Measurements from ENCODE around the gene GOLGA1.

Gene GOLGA1

DNA sequence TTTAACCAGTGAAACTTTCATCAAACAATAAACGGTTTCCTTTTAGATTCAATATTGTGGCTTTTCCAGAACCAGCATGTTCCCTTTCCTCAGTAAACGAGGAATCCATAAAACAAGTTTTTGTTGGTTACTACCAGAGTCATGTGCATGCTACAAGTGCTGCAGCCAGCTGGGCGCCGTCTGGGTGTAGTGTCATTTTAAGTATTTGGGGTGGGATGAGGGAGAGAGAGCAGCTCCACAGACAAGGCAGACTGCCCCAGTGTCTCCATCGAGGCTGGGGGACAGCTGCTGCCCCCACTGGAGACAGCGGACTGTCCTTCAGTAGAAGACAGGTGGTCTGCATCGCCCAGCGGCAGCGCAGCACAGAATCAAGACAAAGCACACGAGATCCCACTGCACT is 61.7 kb downstream of the GOLGA1 start:
- H3K27ac Mint-ChIP-seq = peak overlapping the region; percentile 63
- H3K4me3 Mint-ChIP-seq = no peak overlapping the region
- no peak for ATAC-seq
- peaks cover 93% of the 10 kb centered on the region for H3K36me3 Mint-ChIP-seq
- peaks cover 24% of the 10 kb centered on the region for H3K4me1 Mint-ChIP-seq
- H3K9me3 Mint-ChIP-seq = no peaks in the 10 kb centered on the region
- DNase-seq (ENCODE audit: low spot score in 2 of 2) = no peak

DNA sequence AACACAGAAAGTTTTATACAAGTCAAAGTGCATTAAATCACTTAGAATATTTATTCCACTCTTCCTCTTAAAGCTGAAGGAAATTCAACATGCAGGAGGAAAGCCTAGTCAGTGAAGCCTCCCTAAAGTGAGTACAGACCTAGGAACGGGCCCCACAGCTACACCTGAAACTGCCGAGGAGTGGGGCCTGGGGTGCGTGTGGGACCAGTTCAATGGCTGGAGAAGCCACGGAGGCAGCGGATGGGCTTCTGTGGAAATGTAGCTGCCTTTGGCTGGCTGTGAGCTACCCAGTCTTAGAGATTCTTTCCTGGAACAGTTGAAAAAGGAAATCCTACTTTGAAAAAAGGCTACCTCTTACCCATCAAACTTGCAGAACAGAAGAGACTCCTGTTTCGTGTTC is 62.4 kb downstream of the GOLGA1 start:
- Mint-ChIP-seq H3K36me3 (peaks cover 93% of the 10 kb centered on the region), H3K27ac (peak overlapping the region; percentile 63), H3K4me3 (no peak overlapping the region), H3K4me1 (peaks cover 31% of the 10 kb centered on the region), H3K9me3 (no peaks in the 10 kb centered on the region)
- DNase-seq (ENCODE audit: low spot score in 2 of 2) (no peak), ATAC-seq (no peak)

DNA sequence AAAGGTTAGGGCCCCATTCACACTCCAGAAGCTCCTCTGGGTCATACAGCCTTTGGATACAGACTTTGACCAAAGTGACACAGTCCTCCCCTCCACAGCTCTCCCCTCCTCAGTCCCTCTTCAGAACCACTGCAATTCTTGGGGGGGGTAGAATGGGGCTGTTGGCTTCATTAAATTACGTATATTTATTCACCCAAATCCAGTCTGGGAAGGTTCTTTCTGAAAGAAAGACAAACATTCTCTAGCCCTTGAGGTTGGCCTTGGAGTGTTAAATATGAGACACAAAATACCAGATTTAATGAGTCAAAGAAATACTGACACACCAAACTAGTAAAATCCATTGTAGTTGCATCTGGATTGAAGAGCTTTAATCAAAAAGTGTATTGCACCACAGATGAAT is 62.9 kb downstream of the GOLGA1 start:
- H3K4me1 Mint-ChIP-seq = peaks cover 36% of the 10 kb centered on the region
- ATAC-seq (no peak), DNase-seq (ENCODE audit: low spot score in 2 of 2) (no peak)
- H3K4me3 Mint-ChIP-seq = no peak overlapping the region
- H3K36me3 Mint-ChIP-seq = peaks cover 93% of the 10 kb centered on the region
- peak overlapping the region; percentile 63 for H3K27ac Mint-ChIP-seq
- H3K9me3 Mint-ChIP-seq = no peaks in the 10 kb centered on the region

DNA sequence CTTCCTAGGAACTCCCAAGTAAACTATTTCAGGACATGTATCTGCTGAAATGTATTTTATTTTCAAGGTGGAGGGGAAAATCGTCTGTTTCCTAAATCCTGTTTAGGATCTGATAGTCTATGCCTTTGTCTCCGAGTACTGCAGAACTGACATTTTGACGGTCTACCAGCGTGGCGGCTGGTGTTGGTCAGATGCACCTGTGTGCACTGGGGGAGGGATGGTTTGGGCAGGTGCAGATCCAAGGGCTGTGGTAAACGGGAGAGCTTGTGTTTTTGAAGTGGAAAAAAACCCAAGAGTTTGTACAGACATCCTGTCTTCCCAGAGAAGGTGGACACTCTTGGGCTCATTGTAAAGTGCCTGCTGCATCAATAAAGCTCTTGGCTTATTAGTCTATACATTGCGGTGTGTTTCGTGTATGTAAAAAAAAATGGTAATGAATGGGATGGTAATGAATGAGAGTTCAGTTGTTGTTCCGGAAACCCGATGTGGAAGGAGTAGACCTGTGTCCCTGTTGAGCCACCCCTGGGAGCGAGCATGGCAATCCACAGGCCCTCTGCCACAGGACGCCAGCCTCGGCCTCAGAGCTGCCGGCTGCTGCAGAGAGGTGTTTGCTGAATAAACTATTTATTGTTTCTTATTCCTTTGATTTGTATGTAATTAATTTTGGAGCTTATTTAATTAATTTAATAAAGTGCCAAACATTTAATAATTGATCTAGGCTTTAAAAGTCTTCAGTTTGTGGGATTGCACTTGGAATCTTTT is 63.7 kb downstream of the GOLGA1 start:
- peak overlapping the region; percentile 65 for H3K27ac Mint-ChIP-seq
- DNase-seq (ENCODE audit: low spot score in 2 of 2) = no peak
- H3K4me1 Mint-ChIP-seq = peaks cover 45% of the 10 kb centered on the region
- no peak for ATAC-seq
- peaks cover 97% of the 10 kb centered on the region for H3K36me3 Mint-ChIP-seq
- no peaks in the 10 kb centered on the region for H3K9me3 Mint-ChIP-seq
- H3K4me3 Mint-ChIP-seq = no peak overlapping the region

DNA sequence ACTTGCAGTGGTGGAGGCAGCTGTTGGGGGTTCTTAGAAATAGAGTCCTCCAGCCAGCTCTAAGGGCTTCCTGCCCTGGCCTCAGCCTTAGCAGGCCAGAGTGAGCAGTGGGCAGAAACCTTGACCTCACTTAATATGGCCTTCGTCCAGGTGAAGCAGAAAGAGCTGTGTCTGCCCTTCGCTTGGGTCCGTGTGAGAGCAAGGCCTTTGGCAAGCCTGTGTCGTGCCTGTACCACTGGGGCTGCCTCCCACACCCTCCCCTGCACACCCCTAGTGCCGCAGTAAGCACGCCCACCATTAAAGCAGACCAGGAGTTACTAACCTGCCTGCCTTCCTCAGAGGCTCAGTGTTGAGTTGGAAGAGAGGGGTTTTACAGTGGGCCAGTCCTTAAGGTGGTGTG is 65.4 kb downstream of the GOLGA1 start:
- Mint-ChIP-seq H3K4me1 (peaks cover 62% of the 10 kb centered on the region), H3K4me3 (no peak overlapping the region), H3K36me3 (peaks cover 99% of the 10 kb centered on the region), H3K9me3 (no peaks in the 10 kb centered on the region), H3K27ac (peak overlapping the region; percentile 98)
- DNase-seq (ENCODE audit: low spot score in 2 of 2) = no peak
- ATAC-seq = no peak

DNA sequence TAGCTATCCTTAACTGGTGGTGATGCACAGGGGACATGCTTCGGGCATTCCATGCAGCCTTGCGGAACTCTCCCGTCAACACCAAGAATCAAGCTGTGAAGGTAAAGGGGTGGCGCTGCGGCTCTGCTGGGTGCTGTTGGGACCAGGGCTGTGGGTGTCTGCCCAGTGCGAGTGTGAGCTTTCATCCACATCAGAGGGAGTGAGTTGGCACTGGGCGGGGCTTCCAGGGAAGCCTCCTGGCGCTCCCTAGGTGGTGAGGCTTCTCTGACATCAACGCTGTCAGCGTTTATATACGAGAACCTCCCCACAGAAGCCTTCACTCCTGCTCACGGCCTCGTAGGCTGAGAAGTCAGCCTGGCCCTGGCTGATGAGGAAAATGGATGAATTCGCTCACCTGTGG is 67.2 kb downstream of the GOLGA1 start:
- Mint-ChIP-seq H3K4me1 (peaks cover 64% of the 10 kb centered on the region), H3K9me3 (no peaks in the 10 kb centered on the region), H3K36me3 (peaks cover 100% of the 10 kb centered on the region), H3K27ac (peak overlapping the region; percentile 98), H3K4me3 (peak overlapping the region; percentile 91)
- DNase-seq (ENCODE audit: low spot score in 2 of 2) (peak in 1 of 2 donors; percentile 62), ATAC-seq (peak; percentile 14)

DNA sequence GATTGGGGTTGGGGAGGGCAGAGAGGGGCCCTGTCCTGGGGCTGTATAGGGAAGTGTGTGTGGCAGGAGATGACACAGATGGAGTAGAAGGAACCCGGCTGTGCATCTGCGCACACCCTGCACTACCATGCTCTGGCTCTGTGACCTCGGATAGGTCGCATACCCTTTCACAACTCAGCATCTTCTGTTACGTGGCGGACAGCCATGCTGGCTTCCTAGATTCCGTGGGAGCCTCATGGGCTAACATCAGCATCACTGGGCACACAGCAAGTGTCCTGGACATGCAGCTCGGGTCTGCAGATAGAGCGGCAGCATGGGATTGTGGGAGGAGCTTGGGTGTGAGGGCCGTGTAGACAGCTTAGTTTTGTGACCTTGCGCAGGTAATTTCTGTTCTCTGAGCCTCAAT is 69.7 kb downstream of the GOLGA1 start:
- no peak for ATAC-seq
- peak overlapping the region; percentile 98 for H3K27ac Mint-ChIP-seq
- peak overlapping the region; percentile 91 for H3K4me3 Mint-ChIP-seq
- peaks cover 83% of the 10 kb centered on the region for H3K36me3 Mint-ChIP-seq
- peak in 1 of 2 donors; percentile 63 for DNase-seq (ENCODE audit: low spot score in 2 of 2)
- peaks cover 68% of the 10 kb centered on the region for H3K4me1 Mint-ChIP-seq
- no peaks in the 10 kb centered on the region for H3K9me3 Mint-ChIP-seq

DNA sequence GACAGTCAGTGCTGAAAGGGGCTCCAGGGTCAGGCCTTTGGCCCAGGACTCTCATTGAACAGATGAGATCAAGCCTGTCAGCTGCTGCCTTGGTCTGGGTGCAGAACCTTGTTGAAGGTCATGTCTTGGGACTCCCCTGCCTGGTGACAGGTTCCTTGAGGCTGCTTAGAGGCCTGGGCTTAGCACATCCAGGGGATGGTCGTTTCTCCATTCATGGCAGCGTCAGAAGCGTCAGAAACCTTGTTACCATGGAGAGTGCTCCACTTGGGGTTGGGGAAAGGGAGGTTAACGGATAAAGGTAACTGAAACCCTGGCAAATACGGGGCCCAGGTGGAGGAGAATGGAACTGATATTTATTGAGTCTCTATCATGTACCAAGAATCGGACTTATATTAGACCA is 70.2 kb downstream of the GOLGA1 start:
- Mint-ChIP-seq H3K27ac (peak overlapping the region; percentile 98), H3K9me3 (no peaks in the 10 kb centered on the region), H3K4me3 (peak overlapping the region; percentile 91), H3K36me3 (peaks cover 79% of the 10 kb centered on the region), H3K4me1 (peaks cover 68% of the 10 kb centered on the region)
- ATAC-seq (peak; percentile 11), DNase-seq (ENCODE audit: low spot score in 2 of 2) (no peak)

DNA sequence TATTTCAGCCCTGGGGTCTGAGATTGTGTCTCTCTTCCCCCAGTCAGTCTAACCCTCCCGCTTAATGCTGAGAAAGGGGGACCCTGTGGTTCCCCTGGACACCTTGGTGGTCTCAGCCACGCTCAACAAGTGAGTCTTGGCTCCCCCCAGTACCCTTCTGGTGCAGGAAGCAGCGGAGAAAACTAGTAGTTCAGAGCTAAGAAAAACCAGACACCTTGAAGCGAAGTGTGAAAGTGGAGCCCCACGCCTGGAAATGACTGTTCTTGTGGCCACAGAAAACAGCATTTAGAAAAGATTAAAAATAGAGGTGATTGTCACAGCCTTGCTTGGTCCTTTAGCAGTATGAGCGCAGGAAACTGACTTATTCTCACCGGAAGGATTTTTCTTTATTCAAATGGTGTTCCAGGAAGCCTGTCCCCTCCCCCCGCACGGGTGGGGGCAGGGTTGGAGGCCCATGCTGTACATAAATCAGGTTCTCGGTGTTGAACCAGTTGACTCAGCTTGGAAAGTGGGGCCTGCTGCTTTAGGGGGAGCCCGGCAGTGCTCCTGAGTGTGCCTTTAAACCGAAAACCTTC is 70.8 kb downstream of the GOLGA1 start:
- peak; percentile 80 to 95 for DNase-seq (ENCODE audit: low spot score in 2 of 2)
- H3K4me3 Mint-ChIP-seq = peak overlapping the region; percentile 91
- no peaks in the 10 kb centered on the region for H3K9me3 Mint-ChIP-seq
- H3K36me3 Mint-ChIP-seq = peaks cover 72% of the 10 kb centered on the region
- peak overlapping the region; percentile 98 for H3K27ac Mint-ChIP-seq
- peaks cover 63% of the 10 kb centered on the region for H3K4me1 Mint-ChIP-seq
- ATAC-seq = peak; percentile 80

DNA sequence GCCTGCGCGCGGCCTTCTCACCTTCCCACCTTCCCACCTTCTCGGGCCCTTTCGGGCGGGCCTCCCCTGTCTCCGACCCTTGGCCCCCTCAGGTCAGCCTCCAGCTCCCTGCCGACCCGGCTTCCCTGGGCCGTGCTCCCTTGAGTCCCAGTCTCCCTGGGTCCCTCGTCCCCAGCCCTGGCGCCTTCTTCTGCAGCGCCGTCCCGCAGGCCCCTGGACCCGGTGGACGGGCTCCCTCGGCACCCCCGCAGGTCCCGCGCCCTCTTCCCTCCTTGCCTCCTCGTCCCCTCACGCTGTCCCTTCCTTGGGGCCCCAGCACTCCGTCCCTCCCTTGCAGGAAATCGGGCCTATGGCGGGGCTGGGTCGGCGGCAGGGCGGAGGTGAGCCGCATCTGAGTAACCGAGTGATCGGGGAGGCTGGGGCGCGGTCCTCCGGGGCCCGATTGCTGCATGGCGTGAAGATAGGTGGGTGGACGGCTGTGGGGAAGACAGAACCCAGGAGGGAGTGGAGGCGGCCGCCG is 71.4 kb downstream of the GOLGA1 start:
- Mint-ChIP-seq H3K36me3 (peaks cover 67% of the 10 kb centered on the region), H3K9me3 (no peaks in the 10 kb centered on the region), H3K4me3 (peak overlapping the region; percentile 91), H3K27ac (peak overlapping the region; percentile 98), H3K4me1 (peaks cover 58% of the 10 kb centered on the region)
- ATAC-seq (peak; percentile 36), DNase-seq (ENCODE audit: low spot score in 2 of 2) (peak; percentile 25 to 72)

DNA sequence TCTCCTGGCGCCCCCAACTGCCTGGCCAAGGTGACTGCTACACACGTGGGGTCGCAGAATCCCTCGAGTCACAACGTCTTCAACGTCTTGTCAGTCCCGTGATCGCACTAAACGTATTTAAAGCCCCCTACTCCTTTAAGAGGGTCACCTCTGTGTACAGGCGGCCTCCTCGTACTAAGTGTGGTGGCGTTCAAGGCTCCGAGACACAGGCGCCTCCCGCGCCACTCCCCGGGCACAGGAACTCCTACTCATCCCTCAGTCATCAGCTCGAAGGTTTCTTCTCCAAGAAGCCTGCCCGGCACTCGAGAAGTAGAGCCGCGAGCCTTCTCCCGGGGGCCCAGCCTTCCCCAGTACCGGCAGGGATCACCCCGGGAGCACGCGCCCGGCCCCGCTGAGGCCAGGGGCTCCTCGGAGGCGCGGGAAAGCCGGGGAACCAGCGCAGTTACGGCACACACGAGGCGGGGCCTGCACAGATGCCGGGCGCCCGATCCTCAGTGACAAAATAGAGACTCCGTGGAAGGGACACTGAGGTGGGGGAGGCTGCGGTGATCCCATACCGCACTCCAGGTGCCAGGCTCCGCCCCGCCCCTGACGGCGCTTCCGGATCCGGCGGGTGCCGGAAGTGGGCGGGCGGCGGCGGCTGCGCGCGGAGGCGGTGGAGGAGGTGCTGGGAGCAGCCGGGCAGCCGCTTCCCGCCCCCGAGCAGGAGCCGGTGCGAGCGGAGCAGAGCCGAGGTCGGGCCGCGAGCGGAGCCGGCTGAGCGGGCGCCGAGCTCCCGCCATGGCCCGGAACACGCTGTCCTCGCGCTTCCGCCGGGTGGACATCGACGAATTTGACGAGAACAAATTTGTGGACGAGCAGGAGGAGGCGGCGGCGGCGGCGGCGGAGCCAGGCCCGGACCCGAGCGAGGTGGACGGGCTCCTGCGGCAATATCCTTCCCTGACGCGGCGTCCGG is 72.1 kb downstream of the GOLGA1 start:
- peaks cover 51% of the 10 kb centered on the region for H3K4me1 Mint-ChIP-seq
- H3K27ac Mint-ChIP-seq = peak overlapping the region; percentile 98
- H3K9me3 Mint-ChIP-seq = no peaks in the 10 kb centered on the region
- ATAC-seq (peak; percentile 69), DNase-seq (ENCODE audit: low spot score in 2 of 2) (peak; percentile 92 to 95)
- H3K4me3 Mint-ChIP-seq = peak overlapping the region; percentile 91
- peaks cover 59% of the 10 kb centered on the region for H3K36me3 Mint-ChIP-seq

DNA sequence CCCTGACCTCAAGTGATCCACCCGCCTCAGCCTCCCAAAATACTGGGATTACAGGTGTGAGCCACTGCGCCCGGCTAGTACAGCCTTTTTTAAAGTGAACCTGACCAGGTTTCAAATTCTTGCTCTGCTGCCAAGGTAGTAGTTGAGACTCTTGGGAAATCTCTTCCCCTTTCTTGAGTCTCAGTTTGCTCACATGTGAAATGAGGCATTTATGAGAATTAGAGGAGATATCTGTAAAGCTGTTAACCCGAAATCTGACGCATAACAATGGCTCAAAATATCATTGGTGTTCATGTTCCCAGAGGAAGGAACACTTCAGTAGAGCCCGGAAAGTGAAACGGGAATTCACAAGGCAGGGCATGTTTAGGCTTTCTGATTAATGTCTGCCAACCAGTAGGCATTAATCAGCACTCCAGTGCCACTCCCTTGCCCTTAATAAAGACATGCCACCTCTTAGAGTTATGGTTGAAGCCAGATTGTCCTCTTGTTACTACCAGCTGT is 77.5 kb downstream of the GOLGA1 start:
- DNase-seq (ENCODE audit: low spot score in 2 of 2) (no peak), ATAC-seq (no peak)
- Mint-ChIP-seq H3K36me3 (peaks cover 42% of the 10 kb centered on the region), H3K9me3 (no peaks in the 10 kb centered on the region), H3K27ac (no peak overlapping the region), H3K4me3 (peak overlapping the region; percentile 85), H3K4me1 (peaks cover 38% of the 10 kb centered on the region)

DNA sequence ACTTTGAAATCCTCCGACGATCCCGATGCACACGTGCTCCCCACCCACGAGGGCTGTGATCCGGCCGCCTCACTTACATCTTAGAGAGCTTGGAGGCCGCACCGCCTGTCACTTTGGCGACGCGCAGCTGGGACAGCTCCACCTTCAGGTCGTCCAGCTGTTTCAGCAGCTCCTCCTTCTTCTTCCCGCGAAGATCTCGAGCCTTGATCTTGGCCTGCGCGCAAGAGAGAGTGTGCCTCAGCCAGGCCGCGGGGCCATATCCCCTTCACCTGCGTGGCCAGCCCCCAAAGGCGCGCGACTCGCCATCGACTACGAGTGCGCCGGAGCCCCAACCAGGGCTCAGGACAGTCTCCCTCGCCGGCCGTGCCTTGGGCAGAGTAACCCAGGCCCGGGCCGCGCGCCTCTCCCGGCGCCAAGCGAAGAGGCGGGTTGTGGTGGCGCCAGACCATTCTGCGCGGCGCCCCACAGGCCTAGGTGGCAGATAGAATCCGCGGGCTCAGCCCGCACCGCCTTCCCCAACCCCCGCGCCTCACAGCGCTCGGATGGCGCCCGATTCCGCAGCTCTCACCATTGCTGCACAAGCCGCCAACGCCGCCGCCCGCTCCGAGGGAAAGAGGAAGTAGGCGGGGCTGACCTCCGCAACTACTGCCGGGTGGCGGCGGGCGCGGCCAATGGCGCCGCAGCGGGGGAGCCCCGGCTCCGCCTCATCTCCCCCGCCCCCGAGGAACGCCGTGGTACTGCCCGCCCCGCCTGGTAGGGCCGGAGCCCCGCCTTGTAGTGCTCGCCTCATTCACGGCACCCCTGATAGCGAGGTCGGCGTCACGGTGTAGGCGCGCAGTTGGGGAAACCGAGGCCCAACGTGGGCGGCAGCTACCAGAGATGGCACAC is 79.3 kb downstream of the GOLGA1 start, which contains the start of the genes ARPC5L and RPL35:
Gene ARPC5L, plus strand, starts transcription at position 789 of the 888 bp plus-strand sequence. CDS start 7,161 bp downstream, outside the sequence.
Gene RPL35, minus strand, starts transcription at position 616 of the 888 bp plus-strand sequence. Its CDS starts 45 bp downstream, at position 571.
- DNase-seq (ENCODE audit: low spot score in 2 of 2) (peak; percentile 92 to 95), ATAC-seq (peak; percentile 96)
- H3K4me1 Mint-ChIP-seq = peaks cover 42% of the 10 kb centered on the region
- no peaks in the 10 kb centered on the region for H3K9me3 Mint-ChIP-seq
- H3K4me3 Mint-ChIP-seq = peak within 1 kb of the TSS; percentile 85
- H3K27ac Mint-ChIP-seq = peak within 1 kb of the TSS; percentile 94
- H3K36me3 Mint-ChIP-seq = peaks cover 55% of the 10 kb centered on the region
